ENCODE measurements around the gene FARP1.
"Not testable (repeated sequence)": the region's sequence is repeated elsewhere in the genome, so short reads cannot be mapped to it uniquely, and the experiment has no call there.

The FARP1 gene

GRCh38 chr13:98270819-98271218 is 127.9 kb downstream of the FARP1 start:
- no peak for TF ChIP-seq CTCF (IDR thresholded peaks at IDR 0.05; ENCODE audit: poor library complexity, severe bottlenecking)
- ATAC-seq (ENCODE audit: low read depth): no peak
- no peaks in the 10 kb centered on the region for H3K36me3 ChIP-seq (ENCODE audit: low read depth)

GRCh38 chr13:98271646-98272045 is 128.8 kb downstream of the FARP1 start:
- not testable (repeated sequence) for H3K4me1 ChIP-seq (ENCODE audit: insufficient read depth, poor library complexity, severe bottlenecking); DNase-seq (ENCODE audit: low spot score); H3K4me3 ChIP-seq (ENCODE audit: severe bottlenecking); ATAC-seq (ENCODE audit: low read depth); H3K27me3 ChIP-seq (ENCODE audit: insufficient read depth, poor library complexity, severe bottlenecking); H3K27ac ChIP-seq (ENCODE audit: poor library complexity, severe bottlenecking); H3K9me3 ChIP-seq (ENCODE audit: severe bottlenecking); H3K36me3 ChIP-seq (ENCODE audit: low read depth)

More at GRCh38 chr13:98270819-98271218, 127.9 kb downstream of the FARP1 start:
- Histone ChIP-seq H3K4me1 (ENCODE audit: insufficient read depth, poor library complexity, severe bottlenecking) (no peaks in the 10 kb centered on the region), H3K27me3 (ENCODE audit: insufficient read depth, poor library complexity, severe bottlenecking) (no peaks in the 10 kb centered on the region), H3K4me3 (ENCODE audit: severe bottlenecking) (no peak overlapping the region), H3K27ac (ENCODE audit: poor library complexity, severe bottlenecking) (no peak overlapping the region), H3K9me3 (ENCODE audit: severe bottlenecking) (no peaks in the 10 kb centered on the region)
- no peak for DNase-seq (ENCODE audit: low spot score)

GRCh38 chr13:98272549-98272948 is 129.7 kb downstream of the FARP1 start:
- no peaks in the 10 kb centered on the region for H3K9me3 ChIP-seq (ENCODE audit: severe bottlenecking)
- no peak overlapping the region for H3K27ac ChIP-seq (ENCODE audit: poor library complexity, severe bottlenecking)
- DNase-seq (ENCODE audit: low spot score) (no peak), ATAC-seq (ENCODE audit: low read depth) (no peak)
- no peaks in the 10 kb centered on the region for H3K27me3 ChIP-seq (ENCODE audit: insufficient read depth, poor library complexity, severe bottlenecking)
- no peaks in the 10 kb centered on the region for H3K36me3 ChIP-seq (ENCODE audit: low read depth)
- no peaks in the 10 kb centered on the region for H3K4me1 ChIP-seq (ENCODE audit: insufficient read depth, poor library complexity, severe bottlenecking)
- TF ChIP-seq CTCF (IDR thresholded peaks at IDR 0.05; ENCODE audit: poor library complexity, severe bottlenecking): no peak
- H3K4me3 ChIP-seq (ENCODE audit: severe bottlenecking): no peak overlapping the region

GRCh38 chr13:98273067-98273823 is 130.4 kb downstream of the FARP1 start:
- TF ChIP-seq CTCF (IDR thresholded peaks at IDR 0.05; ENCODE audit: poor library complexity, severe bottlenecking): no peak
- Histone ChIP-seq H3K4me3 (ENCODE audit: severe bottlenecking) (no peak overlapping the region), H3K27ac (ENCODE audit: poor library complexity, severe bottlenecking) (no peak overlapping the region), H3K4me1 (ENCODE audit: insufficient read depth, poor library complexity, severe bottlenecking) (no peaks in the 10 kb centered on the region), H3K27me3 (ENCODE audit: insufficient read depth, poor library complexity, severe bottlenecking) (no peaks in the 10 kb centered on the region), H3K9me3 (ENCODE audit: severe bottlenecking) (no peaks in the 10 kb centered on the region), H3K36me3 (ENCODE audit: low read depth) (no peaks in the 10 kb centered on the region)
- DNase-seq (ENCODE audit: low spot score): no peak
- no peak for ATAC-seq (ENCODE audit: low read depth)

- H3K27ac ChIP-seq (ENCODE audit: poor library complexity, severe bottlenecking): no peak overlapping the region
- DNase-seq (ENCODE audit: low spot score) (no peak), ATAC-seq (ENCODE audit: low read depth) (no peak)
Measured at GRCh38 chr13:98273824-98274742, 131.2 kb downstream of the FARP1 start.

More at GRCh38 chr13:98273824-98274742, 131.2 kb downstream of the FARP1 start:
- Histone ChIP-seq H3K4me1 (ENCODE audit: insufficient read depth, poor library complexity, severe bottlenecking) (no peaks in the 10 kb centered on the region), H3K36me3 (ENCODE audit: low read depth) (no peaks in the 10 kb centered on the region), H3K9me3 (ENCODE audit: severe bottlenecking) (no peaks in the 10 kb centered on the region), H3K27me3 (ENCODE audit: insufficient read depth, poor library complexity, severe bottlenecking) (no peaks in the 10 kb centered on the region), H3K4me3 (ENCODE audit: severe bottlenecking) (no peak overlapping the region)
- TF ChIP-seq CTCF (IDR thresholded peaks at IDR 0.05; ENCODE audit: poor library complexity, severe bottlenecking): no peak

Data from RWPE2 (cell line).